GM18517 (cell line): Measurements from ENCODE around the gene SGSH.
"Not testable (repeated sequence)": the region's sequence is repeated elsewhere in the genome, so short reads cannot be mapped to it uniquely, and the experiment has no call there.

Experiments
- ATAC-seq: cut with Tn5 transposase; IDR thresholded peaks from one replicate; pipeline ENCODE4 v1.9.1; 2021; ENCODE audit warnings: mild to moderate bottlenecking, moderate library complexity; ENCODE audit not compliant: unreplicated experiment

SGSH gene

DNA sequence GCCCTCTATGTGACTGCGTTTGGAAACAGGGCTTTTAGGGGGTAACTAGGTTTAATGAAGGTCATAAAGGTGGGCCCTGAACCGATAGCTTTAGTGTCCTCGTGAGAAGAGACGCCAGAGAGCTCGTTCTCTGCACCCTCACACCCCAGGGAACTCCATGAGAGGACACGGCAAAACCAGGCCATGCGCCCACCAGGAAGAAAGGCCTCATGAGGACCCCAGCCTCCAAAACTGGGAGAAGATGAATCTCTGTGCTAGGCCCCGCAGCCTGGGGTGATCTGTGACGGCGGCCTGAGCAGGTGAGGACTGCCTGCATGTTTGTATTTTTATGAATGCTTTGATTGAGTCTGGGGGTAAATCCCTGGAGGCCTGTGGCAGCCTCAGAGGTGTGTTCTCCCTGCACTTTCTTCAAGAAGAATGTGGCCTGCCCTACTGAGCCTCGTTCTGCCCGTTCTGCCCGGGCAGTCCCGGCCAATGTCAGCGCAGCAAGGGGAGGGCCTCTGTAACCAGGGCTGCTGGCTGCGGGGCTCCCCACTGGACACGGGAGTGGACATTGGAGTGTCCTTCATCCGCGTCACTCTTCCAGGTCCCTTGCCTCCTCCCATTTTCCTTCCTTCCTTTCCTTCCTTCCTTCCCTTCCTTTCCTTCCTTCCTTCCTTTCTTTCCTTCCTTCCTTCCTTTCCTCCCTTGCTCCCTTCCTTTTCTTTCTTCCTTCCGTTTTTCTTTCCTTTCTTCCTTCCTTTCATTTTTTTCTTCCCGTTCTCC is 33.7 kb upstream of the SGSH start:
- no peak for ATAC-seq

DNA sequence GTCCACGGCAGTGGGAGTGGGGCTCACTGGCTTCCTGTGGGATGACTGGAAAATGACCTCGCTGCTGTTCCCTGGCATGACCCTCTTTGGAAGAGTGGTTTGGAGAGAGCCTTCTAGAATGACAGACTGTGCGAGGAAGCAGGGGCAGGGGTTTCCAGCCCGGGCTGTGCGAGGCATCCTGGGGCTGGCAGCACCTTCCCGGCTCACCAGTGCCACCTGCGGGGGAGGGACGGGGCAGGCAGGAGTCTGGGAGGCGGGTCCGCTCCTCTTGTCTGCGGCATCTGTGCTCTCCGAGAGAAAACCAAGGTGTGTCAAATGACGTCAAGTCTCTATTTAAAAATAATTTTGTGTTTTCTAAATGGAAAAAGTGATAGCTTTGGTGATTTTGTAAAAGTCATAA is 32.7 kb upstream of the SGSH start:
- no peak for ATAC-seq

DNA sequence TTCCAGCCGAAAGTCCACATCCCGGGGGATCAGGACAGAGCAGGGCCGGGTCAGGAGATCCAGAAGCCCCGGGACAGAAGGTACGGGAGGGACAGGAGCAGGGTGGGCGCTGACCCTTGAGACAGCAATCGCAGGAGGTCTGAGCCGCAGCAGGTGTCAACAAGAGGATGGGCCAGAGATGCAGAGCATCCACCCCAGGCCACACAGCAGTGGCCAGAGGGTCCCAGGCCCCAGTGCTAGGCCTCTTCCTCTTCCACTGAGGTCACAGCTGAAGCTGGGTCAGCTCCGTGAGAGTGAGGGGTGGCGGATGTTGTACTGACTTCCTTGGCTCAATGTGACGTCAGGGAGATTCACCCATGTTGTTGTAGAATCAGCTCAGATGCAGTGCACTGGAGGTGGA is 31.8 kb upstream of the SGSH start:
- ATAC-seq: no peak

DNA sequence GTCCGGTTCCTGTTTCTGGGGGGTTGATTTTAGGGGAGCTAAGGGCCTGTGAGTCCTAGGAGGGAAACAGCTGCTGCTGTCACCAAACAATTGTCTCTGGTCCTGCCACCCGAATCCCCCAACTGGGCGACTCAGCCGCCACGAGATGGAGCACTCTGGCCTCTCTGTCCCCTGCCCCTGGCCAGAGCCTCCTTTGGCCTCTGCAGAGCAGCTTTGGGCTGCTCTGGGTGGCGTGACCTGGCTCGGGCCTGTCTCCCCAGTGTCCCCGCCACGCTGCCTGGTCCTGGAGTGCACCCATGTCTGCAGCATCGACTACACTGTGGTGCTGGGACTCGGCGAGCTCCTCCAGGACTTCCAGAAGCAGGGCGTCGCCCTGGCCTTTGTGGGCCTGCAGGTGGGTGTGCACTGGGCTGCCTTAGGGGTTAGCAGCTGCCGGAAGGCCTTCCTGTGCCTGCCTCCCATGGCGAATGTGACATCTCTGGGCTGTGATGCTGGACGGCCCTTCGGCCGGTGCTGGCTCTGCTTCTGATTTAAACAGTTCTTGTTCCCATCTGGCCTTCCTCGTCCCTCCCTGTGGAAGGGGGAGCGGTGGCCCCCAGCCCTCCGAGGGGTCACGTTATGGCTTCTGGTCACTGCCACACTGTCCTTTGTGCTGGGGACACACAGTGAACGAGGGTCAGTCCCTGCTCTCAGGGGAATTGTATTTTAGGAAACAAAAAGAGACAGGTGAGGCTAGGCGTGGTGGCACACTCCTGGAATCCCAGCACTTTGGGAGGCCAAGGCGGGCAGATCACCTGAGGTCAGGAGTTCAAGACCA is 29.0 kb upstream of the SGSH start:
- no peak for ATAC-seq

DNA sequence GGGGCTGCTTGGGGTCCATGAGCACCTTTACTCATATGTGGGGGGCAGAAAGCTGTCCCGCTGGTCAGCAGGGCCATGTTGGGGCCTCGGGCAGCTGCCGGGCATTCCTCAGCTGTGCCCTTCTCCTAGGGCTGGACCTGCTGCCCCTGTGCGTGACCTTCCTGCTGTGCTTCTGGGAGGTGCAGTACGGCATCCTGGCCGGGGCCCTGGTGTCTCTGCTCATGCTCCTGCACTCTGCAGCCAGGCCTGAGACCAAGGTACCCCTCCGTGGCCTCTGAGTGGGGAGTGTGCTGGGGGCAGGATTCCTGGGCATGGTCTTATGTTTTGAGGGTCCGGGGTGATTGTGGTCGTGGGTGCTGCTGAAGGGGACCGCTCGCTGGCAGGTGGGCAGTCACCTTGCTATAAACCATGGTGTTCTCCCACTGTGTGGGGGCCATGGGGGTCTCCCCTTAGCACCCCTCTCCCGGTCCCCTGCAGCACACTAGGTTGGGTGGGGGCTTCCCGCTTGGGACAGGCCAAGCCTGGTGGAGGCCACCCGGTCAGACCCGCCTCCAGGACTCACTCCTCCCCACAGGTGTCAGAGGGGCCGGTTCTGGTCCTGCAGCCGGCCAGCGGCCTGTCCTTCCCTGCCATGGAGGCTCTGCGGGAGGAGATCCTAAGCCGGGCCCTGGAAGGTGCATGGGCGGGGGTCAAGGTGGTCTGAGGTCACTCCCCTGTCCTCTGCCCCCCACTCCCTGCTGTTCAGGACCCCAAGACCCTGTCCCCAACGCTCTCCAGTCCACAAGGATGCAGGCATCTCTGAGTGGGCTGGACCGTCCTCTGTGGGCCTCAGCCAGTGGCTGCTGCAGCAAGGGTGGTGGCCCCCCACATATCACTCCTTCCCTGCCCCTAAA is 28.1 kb upstream of the SGSH start:
- no peak for ATAC-seq

DNA sequence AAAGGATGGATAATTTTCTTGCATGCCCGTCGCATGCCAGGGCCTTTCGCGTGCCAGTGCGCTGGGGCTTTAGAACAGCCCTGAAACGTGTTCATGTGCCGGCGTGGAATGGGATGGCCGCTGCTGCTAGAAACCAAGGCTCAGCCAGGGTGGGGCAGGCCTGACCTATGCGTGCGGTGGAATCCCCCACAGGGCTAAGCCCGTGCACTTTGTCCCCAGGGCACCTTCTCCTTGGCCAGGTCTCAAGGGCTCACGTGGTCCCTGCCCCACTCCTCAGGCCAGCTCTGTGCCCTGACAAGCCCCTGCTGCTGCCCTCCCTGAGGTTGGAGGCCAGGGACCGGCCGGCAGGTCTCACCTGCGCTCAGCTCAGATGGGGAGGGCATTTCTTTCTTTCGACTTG is 27.4 kb upstream of the SGSH start:
- ATAC-seq: no peak

DNA sequence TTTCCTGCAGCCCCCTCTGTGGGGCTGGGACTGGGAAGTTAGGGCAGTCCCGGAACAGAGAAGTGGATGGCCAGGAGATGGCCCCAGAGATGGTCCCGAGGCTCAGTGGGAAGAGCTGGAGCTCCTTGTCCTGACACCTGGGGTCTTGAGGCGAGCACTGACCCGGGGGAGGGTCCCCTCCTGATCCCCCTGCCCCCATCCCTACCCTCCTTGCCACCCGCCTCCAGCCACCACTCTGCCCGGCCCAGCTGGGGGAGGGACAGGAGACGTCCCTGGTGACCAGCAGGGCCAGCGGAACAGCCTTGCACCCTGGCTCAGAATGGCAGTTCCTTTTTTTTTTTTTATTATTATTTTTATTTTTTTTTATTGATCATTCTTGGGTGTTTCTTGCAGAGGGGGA is 26.6 kb upstream of the SGSH start:
- ATAC-seq: no peak

DNA sequence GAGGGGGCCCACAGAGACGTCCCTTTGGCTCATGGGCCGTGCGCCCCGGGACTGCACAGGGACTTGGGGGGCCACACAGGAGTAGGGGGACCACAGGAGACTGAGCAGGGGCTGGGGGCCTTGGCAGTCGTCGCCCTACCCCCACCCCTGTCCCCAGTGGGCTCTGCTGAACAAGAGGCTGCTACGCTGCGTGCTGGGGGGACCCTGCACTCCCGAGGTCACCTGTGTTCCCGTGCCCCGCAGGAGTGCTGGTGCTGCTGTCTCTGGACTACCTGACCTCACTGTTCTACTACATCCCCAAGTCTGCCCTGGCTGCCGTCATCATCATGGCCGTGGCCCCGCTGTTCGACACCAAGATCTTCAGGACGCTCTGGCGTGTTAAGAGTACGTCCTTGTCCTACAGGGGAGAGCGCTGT is 26.1 kb upstream of the SGSH start:
- ATAC-seq: no peak

DNA sequence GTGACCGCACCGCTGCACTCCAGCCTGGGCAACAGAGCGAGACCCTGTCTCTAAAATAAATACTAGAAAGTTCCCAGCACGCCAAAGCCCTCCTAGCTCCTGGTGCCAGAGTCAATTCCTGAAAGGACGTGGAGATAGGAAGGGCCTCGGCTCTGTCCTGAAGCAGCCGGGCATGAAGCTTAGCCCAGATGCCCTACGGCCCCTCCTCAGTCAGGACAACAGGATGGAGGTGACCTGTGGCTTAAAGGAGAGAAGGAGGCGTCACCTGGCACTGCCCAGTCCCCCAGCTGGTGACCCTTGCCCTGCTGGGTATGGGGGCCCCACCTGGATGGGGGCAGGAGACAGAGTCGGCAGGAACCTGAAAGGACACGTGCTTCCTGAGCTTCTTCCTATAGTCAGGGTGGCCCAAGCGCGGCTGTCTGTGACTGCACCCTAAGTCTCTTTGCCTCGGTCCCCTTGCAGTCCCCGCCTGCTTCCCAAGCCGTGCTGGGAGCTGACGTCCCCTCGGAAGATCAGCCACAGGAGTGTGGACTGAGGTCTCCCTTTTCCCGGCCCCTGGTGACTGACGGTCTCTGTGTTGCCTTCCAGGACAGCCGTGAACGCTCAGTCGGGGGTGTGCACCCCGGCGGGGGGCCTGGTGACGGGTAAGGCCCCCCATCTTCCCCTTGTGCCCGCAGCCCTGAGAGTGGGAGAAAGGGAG is 25.6 kb upstream of the SGSH start:
- ATAC-seq: no peak

DNA sequence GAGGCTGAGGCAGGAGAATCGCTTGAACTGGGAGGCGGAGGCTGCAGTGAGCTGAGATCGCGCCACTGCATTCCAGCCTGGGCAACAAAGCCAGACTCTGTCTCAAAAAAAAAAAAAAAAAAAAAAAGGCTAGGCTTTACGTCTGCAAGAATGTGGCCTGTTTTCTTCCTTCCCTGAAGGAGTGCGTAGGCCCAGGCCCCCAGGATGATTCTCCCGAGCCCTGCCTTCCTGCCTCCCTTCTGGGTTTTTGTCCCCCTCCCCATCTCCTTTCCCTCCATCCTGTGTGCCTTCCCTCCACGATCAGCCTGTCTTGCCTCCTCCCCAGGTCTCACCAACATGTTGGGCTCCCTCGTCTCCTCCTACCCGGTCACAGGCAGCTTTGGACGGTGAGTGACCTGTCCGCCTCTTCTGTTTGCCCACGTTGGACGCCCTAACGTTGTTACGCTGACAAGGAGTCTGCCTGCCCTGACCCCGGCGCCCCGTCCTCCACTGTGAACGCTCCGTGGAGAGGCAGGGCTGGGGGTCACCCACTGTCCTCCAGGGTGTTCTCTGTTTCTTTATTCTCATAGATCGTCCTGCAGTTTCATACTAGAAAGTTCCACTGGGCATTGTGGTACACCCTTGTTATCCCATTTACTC is 24.9 kb upstream of the SGSH start:
- ATAC-seq: no peak

DNA sequence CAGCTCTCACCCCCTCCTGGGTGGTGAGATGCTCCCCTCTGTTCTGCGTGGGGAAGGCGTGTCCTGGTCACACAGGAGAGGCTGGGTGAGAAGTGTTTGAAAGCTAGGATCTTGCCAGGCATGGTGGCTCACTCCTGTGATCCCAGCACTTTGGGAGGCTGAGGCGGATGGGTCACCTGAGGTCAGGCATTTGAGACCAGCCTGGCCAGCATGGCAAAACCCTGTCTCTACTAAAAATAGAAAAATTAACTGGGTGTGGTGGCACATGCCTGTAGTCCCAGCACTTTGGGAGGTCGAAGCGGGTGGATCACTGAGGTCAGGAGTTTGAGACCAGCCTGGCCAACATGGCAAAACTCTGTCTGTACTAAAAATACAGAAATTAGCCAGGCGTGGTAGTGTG is 24.3 kb upstream of the SGSH start:
- ATAC-seq: not testable (repeated sequence)

DNA sequence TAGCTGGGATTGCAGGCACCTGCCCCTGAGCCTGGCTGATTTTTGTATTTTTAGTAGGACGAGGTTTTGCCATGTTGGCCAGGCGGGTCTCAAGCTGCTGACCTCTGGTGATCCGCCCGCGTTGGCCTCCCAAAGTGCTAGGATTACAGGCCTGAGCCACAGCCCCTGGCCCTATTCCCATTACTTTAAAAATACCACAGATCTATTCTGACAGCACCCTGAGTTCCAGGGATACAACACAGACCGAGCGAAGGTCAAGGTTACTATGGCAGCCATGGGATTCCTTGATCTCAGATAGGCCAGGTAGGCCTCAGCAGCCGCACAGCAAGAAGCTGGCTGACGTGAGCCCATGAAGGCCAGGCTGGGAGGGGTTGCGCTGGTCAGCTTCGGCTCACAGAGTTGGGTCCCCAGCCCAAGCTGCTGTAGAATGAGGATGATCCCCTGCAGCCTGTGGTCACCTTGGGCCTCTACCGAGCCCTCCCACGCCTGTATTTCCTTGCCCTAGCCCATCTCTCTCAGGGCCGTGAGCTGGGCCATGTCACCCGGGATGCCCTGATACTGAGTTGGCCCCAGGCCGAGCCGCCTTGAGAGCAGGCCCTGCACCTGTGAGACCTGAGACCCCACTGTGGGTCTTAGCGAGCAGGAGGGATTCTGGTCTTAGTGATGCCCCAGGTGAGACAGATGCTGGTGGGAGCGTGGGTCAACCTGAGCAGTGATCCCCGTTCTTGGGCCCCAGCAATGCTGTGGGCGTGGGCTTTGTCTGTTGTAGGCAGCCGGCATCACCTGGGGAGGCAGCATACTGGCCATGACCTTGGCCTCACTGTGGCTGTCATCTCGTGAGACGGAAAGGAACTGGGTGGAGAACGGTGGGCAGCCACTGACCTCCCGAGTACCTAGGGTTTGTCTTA is 23.6 kb upstream of the SGSH start:
- no peak for ATAC-seq

DNA sequence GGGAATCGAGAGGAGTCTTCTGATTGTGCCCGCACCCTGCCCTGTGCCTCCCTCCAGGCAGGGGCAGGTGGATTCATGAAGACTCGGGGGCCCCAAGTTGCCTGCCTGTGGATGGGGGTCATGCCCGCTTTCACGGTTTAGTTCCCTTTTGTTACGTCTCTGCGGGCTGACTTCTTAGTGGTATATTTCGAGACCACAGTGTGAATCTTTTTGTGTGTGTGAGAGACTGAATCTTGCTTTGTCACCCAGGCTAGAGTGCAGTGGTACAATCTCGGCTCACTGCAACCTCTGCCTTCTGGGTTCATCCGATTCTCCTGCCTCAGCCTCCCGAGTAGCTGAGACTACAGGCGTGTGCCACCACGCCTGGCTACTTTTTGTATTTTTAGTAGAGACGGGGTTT is 22.4 kb upstream of the SGSH start:
- ATAC-seq: no peak

DNA sequence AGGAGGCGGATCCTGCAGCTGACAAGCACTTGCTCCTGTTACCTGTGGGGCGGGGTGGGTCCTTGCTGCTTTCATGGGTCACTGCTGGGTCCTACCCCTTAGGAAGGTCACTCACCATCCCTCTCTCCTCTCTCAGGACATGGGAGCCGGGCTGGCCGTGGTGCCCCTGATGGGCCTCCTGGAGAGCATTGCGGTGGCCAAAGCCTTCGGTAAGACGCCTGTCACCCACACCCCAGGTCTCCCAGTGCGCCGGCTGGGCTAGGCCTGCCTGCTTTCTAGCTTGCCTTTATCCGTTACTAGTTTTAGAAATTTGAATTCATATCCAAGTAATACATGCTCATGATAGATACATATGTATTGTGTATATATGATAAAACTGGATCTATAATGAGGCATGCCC is 17.3 kb upstream of the SGSH start:
- ATAC-seq: no peak

DNA sequence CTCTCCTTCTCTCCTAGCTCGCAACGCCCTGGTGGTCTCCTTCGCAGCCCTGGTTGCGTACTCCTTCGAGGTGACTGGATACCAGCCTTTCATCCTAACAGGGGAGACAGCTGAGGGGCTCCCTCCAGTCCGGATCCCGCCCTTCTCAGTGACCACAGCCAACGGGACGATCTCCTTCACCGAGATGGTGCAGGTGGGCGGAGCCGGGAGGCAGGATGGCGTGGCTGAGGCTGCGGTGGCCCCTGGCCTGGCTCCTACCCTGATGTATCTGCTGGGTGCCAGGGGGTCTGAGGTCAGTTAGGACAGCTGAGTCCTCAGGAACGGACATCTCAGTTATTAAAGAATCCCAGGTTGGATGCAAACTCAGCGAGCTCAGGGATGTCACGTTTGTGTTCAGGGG is 16.8 kb upstream of the SGSH start:
- ATAC-seq: no peak

DNA sequence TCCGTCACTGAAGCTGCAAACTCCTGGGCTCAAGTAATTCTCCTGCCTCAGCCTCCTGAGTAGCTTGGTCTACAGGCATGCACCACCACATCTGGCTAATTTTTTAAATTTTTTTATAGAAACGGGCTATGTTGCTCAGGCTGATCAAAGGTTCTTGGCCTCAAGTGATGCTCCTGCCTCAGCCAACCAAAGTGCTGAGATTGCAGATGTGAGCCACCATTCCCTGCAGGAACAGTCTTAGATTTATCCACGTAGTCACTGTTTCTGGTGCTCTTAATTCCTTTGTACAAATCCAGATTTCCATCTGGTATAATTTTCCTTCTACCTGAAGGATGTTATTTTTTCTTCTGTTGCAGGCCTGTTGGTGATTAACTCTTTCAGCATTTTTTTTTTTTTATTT is 13.1 kb upstream of the SGSH start:
- ATAC-seq: no peak

DNA sequence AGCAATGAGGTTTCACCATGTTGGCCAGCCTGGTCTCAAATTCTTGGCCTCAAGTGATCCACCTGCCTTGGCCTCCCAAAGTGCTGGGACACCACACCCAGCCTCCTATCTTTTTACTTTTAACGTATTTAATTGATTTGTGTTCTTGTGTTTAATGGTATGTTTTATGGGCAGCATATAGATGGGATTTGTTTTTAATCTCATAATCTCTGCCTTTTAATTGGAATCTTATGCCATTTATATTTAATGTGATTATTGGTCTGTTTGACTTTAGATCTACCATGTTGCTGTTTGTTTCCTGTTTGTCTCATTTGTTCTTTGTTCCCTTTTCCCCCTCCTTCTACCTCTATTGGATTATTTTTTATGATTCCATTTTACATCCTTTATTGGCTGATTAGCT is 12.3 kb upstream of the SGSH start:
- ATAC-seq: no peak

DNA sequence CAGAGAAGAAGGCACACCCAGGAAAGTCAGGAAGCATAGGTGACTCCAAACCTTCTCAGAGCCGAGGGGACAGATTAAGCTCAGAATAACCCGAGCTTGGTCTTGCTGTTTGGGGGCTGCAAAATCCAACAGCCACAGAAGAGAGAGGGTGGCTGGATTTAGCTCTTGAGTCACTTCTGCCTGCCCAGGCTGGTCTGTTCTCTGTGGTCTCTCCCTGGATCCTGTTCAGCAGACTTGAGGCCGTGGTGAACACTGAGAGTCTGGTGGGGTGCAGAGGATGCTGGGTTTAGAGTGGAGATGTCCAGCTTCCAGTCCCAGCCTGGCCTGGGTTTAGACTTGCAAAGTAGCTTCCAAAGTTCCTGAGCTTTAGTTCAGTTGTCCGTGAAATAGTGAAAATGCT is 8.9 kb upstream of the SGSH start:
- no peak for ATAC-seq

DNA sequence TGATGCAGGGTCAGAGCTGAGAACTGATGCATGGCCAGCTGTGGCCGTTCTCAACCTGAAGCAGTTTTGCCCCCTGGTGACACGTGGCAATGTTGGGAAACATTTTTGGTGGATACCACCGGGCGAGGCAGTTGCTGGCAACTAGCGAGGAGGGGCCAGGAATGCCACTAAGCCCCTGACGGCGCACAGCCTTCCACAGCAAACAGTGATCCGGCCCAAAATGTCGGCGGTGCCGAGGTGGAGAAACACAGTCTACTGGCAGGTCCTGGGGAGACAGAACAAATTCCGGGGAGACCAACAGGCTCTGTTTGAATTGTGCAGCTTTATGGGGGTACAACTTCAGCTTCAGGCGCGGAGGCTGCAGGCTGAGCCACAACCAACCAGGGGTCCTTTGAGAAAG is 8.3 kb upstream of the SGSH start:
- no peak for ATAC-seq
